ENCODE data around the gene PNO1. TPM values are rescaled to one million over a fixed set of nuclear protein-coding genes. Genes with fewer than 3 reads are reported as not detected.
"Not testable (repeated sequence)": the region's sequence is repeated elsewhere in the genome, so short reads cannot be mapped to it uniquely, and the experiment has no call there.

The PNO1 gene
- total RNA-seq (10 to 100 TPM in 6 of 7 donors, 1 to 10 TPM in 1; 8.9 to 26.4 (median 12.7) TPM), polyA plus RNA-seq (10 to 100 TPM in 1 of 2 donors, 1 to 10 TPM in 1; 6.1 to 14.8 TPM)
- long read RNA-seq, donor 1, transcript PNO1-201 (7 exons, 2,286 nt), result major isoform, 80 of 93 reads
- long read RNA-seq, donor 1, partial matches to known transcripts, result 4 of 93 reads
- long read RNA-seq, donor 1, other reads (novel, unspliced or antisense), result 9 of 93 reads
- long read RNA-seq, donor 2, transcript PNO1-201 (7 exons, 2,286 nt), result major isoform, 25 of 26 reads
- long read RNA-seq, donor 2, partial matches to known transcripts, result 0 of 26 reads
- long read RNA-seq, donor 2, other reads (novel, unspliced or antisense), result 0 of 26 reads
- long read RNA-seq, donor 3, transcript PNO1-201 (7 exons, 2,286 nt), result major isoform, 27 of 29 reads
- long read RNA-seq, donor 3, partial matches to known transcripts, result 0 of 29 reads
- long read RNA-seq, donor 3, other reads (novel, unspliced or antisense), result 2 of 29 reads

- peak; percentile 95 to 97 (median 96) for DNase-seq
- Histone ChIP-seq H3K36me3 (no peaks in the 10 kb centered on the region), H3K27me3 (no peaks in the 10 kb centered on the region), H3K4me1 (ENCODE audit: insufficient read depth) (peaks cover 2% of the 10 kb centered on the region), H3K27ac (peak within 1 kb of the TSS; percentile 91 to 94), H3K9me3 (no peaks in the 10 kb centered on the region), H3K4me3 (peak within 1 kb of the TSS; percentile 72)
- TF ChIP-seq POLR2A (IDR thresholded peaks at IDR 0.05) (no peak), CTCF (IDR thresholded peaks at IDR 0.05) (peak in 1 of 3 donors; percentile 46), EP300 (IDR thresholded peaks at IDR 0.05) (no peak)
- 0% methylated on average over 42 to 44 of the region's 44 CpGs for WGBS, 3 donors
- intact Hi-C loops (cut with DNase I), result loop anchor here in 1 of 4 donors (5.0 kb wide), 1 partner anchor 95 kb away; the partner anchor contains the start of gene PPP3R1
These were observed at the start of gene PNO1 for GRCh38 chr2:68157402-68158133. PNO1 (plus strand) TSS chr2:68157888; CDS start chr2:68157935, 47 bp downstream.

DNA sequence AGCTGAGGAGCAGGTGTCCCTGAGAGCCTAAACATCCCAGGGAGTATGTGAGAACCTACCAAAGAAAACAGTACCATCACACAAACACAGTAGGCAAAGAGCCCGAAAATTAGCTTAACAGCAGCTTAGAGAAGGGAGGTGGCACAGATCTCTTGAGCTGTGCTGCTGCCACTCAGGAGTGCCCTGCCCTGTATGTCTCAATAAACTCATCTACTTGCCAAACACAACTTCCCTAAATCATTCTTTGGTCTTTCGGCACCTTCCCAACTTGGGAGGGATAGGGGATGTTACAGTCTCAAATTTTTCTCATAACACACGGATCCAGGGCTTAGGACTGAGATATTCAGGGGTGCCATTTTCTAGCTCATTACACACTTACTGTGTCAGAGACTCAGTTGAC is 49.6 kb upstream of the PNO1 start:
- TF ChIP-seq CTCF (IDR thresholded peaks at IDR 0.05), result no peak
- TF ChIP-seq POLR2A (IDR thresholded peaks at IDR 0.05), result no peak
- TF ChIP-seq EP300 (IDR thresholded peaks at IDR 0.05), result no peak
- Histone ChIP-seq H3K27me3 (no peaks in the 10 kb centered on the region), H3K36me3 (no peaks in the 10 kb centered on the region), H3K27ac (no peak overlapping the region), H3K9me3 (no peaks in the 10 kb centered on the region), H3K4me1 (ENCODE audit: insufficient read depth) (no peaks in the 10 kb centered on the region), H3K4me3 (no peak overlapping the region)
- no peak for DNase-seq
- 89 to 97% (median 92%) methylated on average over 3 of the region's 3 CpGs for WGBS, 3 donors
- intact Hi-C loops (cut with DNase I), result no loop called here

DNA sequence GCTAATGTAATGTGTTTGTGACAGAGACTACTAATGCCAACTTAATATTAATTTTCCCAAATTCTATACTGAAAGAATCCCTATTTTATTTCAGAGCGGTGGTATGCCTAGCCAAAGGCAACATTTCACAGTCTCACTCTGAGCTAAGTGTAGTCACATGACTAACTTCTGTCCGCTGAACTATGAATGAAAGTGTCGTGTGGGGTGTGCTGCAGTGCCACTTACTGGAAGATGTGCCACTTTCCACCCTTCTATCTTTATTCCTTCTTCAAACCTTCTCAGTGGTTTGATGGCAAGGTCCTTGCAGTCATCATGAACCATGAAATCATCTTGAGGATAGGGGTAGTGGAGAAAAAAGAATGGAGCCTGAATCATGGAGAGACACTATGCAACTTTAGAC is 47.6 kb upstream of the PNO1 start:
- 70 to 83% (median 72%) methylated on average over 3 of the region's 3 CpGs for WGBS, 3 donors
- no peak for DNase-seq
- Histone ChIP-seq H3K27ac (no peak overlapping the region), H3K9me3 (no peaks in the 10 kb centered on the region), H3K4me1 (ENCODE audit: insufficient read depth) (no peaks in the 10 kb centered on the region), H3K36me3 (no peaks in the 10 kb centered on the region), H3K27me3 (no peaks in the 10 kb centered on the region), H3K4me3 (no peak overlapping the region)
- intact Hi-C loops (cut with DNase I), result no loop called here
- TF ChIP-seq POLR2A (IDR thresholded peaks at IDR 0.05) (no peak), EP300 (IDR thresholded peaks at IDR 0.05) (no peak), CTCF (IDR thresholded peaks at IDR 0.05) (no peak)

DNA sequence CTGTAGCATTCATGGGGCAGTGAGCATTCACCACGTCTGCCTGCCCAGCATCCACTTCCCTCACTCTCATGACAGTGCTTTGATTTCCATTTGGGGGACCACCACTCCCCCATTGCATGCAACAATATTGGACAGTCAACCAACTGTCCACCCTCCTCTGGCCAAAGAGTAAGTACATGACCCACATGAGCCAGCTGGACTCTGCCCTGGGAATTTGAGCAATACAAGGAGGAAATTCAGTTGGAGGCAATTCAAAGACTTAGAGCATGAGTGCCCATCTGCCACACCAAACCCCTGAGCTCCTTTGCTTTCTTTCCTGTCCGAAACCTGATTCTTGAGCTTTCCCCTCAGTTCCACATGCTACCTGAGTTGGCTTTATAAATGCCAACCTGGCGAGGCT is 41.7 kb upstream of the PNO1 start:
- H3K4me1 ChIP-seq (ENCODE audit: insufficient read depth), result no peaks in the 10 kb centered on the region
- no peaks in the 10 kb centered on the region for H3K9me3 ChIP-seq
- 79 to 89% (median 85%) methylated on average over 3 of the region's 3 CpGs for WGBS, 3 donors
- no peaks in the 10 kb centered on the region for H3K36me3 ChIP-seq
- H3K27ac ChIP-seq, result no peak overlapping the region
- no peak for DNase-seq
- TF ChIP-seq CTCF (IDR thresholded peaks at IDR 0.05) (no peak), EP300 (IDR thresholded peaks at IDR 0.05) (no peak), POLR2A (IDR thresholded peaks at IDR 0.05) (no peak)
- intact Hi-C loops (cut with DNase I), result no loop called here
- no peaks in the 10 kb centered on the region for H3K27me3 ChIP-seq
- H3K4me3 ChIP-seq, result no peak overlapping the region

DNA sequence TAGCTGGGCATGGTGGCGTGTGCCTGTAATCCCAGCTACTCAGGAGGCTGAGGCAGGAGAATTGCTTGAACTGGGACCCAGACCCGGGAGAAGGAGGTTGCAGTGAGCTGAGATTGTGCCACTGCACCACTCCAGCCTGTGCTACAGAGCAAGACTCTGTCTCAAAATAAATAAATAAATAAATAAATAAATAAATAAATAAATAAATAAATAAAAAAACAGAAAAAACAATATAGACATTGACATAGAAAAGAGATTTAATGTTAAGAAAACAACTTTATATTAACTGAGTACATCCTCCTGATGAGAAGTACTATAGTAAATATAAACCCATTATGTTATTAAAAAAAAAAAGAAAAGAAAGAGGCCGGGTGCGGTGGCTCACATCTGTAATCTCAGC is 39.8 kb upstream of the PNO1 start:
- DNase-seq; H3K4me1 ChIP-seq (ENCODE audit: insufficient read depth); H3K27me3 ChIP-seq; H3K36me3 ChIP-seq; H3K27ac ChIP-seq; intact Hi-C loops (cut with DNase I); H3K4me3 ChIP-seq; H3K9me3 ChIP-seq: not testable (repeated sequence)
- WGBS, 3 donors, result 87 to 96% (median 93%) methylated on average over 4 of the region's 4 CpGs

Measured in ovary (tissue), 10 donors.